GM19238 (cell line): Measurements from ENCODE around the gene TMEM74B.
"Not testable (repeated sequence)": the region's sequence is repeated elsewhere in the genome, so short reads cannot be mapped to it uniquely, and the experiment has no call there.

Source experiments
- DNase-seq: peaks from one replicate; pipeline ENCODE4 v3.0.0; 2011; ENCODE audit warnings: low spot score; ENCODE audit not compliant: insufficient read length

TMEM74B gene

DNA sequence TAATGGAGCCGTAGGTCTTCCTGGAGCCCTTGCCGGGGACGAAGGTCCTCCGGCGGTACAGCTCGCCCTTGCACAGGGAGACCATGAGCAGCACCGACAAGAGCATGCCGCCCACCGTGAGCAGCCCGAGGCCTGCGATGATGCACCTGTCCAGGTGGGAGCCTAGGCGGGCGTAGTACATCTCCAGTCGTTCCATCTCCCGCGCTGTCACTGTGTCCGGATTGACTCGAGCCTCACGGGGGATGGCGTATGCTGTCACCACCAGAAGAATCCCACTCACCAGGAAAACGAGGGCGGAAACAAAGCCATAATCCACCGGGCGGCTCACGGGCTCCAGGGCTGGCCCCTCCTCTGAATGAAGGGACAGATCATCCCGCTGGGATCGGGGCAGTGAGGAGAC, 3.8 kb downstream of the TMEM74B start:
- DNase-seq: no peak

DNA sequence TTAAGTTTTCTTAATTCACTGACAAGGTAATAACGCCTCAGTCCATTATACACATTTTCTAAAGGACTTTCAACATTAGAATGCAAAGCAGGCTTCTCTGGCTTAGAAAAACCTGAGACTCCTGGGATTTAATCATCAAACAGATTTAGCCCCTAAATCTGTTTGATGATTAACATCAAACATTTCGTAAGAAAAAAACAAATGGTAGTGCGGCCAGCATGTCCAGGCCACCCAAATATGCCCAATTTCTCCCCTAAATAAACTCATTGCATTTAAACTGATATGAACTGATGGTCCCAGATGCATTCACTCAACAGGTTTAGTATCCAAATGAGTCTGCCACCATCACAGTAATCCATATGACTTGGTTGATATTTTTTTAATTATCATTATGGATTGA, 6.2 kb downstream of the TMEM74B start:
- DNase-seq: no peak

DNA sequence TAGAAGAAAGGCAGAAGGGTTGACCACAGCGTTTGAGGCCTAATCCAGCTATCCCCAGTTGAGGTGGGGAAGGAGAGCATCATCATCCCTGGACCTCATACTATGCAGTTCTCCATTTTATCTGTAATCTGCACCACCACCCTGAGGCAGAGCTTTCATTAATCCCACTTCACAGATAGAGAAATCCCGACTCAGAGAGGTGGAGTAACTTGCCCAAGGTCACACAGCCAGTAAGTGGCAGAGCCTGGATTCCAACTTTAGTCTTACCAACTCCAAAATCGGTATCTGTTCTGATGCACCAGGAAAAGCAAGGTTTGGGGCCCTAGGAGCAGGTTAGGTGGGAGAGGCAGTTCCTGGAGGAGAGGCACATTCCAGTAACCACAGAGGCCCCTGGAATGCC, 6.7 kb downstream of the TMEM74B start:
- no peak for DNase-seq

DNA sequence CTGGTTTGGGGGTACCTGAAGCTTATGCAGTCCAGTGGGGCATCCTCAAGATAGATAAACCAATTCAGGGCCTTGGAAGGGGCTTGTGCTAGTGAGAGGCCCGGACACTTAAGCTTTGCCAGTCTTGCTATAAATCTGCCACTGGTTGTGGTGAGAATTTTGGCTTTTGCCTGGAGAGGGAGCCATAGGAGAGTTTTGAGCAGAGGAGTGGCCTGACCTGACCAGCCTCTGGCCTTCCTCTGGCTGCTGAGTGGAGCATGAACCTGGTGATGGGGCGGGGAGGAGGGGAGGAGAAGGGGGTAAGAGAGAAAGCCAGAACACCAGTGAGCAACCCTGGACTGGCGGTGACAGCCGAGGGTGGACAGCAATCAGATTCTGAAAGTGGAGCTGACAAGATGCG, 7.1 kb downstream of the TMEM74B start:
- DNase-seq: no peak

DNA sequence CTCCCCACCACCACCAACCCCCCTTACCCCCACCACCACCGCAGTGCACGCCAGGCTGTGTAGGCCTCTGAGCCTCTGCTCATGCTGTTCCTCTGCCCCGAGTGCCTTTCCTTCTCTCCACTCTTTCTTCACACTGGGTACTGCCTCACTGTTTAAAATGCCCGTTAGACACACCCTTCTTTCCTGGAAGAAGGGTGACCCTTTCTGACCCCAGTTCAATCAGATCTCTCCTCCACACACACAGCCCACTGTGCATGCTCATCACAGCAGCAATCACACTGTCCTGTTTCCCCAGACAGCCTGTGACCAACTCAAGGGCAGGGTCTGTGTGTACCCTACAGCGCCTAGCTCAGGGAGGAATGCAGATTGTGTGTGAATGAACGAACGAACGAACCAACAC, 10.0 kb downstream of the TMEM74B start:
- no peak for DNase-seq

DNA sequence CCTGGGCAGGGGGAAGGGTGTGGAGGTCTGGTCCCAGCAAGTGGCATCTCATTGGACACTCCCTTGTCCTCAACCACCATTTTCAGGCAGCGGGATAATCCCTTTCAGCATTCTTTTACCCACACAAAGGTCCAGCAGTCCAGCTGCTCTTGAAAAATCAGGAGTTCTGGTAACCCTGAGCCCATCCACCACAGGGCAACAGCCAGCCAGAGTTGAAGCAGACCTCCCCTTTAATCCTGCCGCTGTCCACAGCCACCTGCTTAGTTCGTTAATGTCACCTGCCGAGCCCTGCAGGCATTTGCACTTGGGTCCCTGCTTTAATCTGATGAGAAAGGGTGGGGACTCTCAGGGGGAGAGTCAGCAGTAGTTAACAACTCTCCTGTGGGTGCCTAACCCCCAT, 11.1 kb downstream of the TMEM74B start:
- no peak for DNase-seq

DNA sequence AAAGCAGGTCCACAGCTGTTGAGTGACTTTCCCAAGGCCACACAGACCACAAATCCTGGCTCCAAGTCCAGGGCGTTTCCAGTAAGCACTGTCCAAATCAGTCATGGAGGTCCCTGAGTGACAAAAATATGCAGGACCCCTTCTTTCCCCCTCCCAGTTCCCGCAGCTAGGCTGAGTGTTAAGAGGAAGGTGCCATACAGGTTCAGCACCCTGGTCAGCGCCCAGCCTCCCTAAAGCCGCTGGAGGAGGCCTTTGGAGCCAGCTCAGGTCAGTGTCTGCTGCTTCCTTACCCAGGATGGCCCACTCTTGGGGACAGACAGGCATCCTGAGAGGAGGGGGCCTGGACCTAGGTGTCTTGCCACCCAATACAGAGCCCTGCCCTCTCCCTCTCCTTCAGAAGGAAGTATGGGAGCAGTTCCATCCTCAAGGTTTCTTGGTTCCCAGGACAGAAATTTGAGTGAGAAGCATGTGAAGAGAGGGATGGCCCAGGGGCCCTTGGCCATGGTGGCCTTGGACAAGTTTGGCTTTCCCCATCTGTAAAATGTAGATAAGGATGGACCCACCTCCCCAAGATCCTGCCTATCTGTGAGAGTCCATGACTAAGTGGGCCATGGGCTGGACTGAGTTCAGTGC, 13.2 kb downstream of the TMEM74B start:
- DNase-seq: no peak

DNA sequence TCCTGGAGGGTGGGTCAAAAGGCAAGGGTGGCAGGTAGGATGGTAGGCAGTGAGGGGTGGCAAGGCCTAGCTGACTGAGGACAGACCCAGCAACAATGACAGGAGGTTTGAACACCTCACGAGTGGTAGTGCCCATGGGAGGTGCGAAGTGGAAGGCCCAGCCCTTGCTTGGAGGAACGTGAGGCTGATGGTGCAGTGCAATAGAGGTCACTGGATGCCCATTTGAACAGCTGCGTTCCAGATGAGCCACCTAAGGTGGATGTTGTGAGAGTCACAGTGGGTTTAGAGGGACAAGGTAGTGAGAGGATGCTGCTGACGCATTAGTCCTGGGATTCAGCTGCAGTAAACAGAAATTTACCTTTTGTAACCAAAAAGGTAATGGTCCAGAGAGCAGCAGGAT, 15.6 kb downstream of the TMEM74B start:
- no peak for DNase-seq

DNA sequence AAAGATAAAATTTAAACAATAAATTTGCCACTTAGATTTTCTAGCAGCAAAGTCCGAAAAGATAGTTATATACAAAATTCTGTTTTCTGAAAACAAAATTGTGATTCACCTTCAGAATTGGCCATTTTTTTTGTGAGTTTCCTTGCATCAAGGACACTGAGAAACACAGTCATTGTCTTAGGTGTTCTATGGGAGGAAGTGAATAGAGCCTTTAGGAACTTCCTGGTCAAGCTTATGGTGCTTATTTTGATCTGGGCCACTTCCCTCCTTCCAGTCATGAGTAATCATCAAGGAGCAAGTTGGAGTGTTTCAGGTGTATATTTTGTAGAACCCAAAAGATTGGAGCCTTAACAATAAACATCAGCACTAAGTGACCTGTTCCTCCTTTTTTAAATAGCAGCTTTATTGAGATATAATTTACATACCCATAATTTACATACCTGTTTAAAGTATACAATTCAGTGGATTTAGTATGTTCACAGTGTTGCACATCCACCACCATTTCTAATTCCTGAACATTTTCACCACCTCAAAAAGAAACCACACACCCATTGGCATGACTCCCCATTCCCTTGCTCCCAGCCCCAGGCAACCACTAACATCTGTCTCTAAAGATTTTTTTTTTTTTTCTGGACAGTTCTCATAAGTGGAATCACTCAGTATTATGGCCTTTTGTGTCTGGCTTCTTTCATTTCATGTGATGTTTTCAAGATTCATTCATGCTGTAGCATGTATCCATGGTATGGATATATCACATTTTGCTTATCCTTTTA, 17.6 kb downstream of the TMEM74B start:
- DNase-seq: no peak

DNA sequence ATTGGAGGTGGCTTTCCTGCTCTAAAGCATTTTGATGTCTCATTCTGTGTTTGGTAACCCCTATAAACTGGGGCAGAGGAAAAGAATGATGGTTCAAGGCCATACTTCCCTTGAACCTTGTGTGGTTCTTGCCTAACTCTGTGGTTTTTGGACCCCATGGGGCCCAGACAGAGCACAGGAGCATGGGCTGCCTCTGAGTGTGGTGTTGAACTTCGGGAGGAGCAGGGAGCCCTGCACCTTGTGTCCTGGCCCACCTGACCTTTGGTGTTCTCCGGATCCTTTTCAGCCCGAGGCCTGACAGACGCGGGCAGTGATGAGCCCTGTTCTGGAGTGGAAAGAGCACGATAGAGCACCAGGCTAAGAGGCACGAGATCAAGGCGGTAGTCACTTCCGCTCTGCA, 18.8 kb downstream of the TMEM74B start:
- DNase-seq: no peak

DNA sequence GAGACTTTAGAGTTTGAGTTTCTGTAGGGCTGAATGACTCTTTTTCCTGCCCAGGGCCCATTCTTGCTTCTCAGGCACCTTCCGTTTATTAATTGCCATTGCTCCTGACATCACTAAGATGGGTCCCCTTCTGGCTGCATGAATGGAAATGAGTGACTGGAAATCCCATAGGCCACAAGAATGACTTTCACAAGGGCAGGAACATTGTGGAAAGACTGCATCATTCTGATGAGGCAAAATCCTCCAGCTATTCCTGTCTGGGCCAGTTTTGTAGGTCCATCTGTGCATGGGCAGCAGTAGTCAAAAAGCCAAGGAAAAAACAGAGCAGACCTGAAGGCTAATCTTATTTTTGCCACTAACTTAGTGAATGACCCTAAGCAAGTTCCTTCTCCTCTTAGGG, 19.3 kb downstream of the TMEM74B start:
- DNase-seq: no peak

DNA sequence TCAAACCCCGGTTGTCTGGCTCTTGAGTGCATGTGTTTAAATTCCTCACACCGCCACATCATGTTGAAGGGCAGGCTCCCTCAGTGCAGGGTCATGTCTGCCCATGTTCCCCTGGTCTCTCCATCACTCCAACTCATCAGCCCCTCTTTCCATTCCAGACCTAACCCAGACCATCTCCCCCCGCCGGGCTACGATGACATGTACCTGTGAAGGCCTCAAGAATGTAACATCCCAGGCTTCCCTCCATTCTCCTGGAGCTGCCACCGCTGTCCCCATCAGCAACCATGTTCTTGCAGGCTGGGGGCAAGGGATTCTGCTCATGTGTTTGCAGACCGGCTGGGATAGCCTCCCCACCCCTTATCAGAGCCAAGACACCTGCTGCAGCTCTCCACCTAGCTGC, 19.9 kb downstream of the TMEM74B start:
- DNase-seq: no peak

DNA sequence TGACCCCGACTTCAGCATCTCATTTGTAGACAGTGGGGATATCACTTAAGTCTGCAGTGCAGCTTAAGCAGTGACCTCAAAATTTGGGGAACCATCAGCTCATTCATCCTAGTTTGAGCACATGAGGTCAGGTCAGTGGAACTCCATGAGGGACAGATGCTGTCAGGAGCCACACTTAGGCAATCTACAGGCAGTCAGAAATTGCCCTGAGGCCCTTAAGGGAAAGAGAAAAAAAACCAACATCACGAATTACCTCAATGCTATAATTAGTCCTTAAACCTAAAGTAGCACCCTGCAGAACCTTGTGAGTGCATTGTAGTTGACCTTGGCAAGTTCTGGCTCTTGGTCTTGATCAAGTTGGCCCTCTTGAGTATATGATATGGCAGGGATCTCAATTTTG, 21.1 kb downstream of the TMEM74B start:
- no peak for DNase-seq

DNA sequence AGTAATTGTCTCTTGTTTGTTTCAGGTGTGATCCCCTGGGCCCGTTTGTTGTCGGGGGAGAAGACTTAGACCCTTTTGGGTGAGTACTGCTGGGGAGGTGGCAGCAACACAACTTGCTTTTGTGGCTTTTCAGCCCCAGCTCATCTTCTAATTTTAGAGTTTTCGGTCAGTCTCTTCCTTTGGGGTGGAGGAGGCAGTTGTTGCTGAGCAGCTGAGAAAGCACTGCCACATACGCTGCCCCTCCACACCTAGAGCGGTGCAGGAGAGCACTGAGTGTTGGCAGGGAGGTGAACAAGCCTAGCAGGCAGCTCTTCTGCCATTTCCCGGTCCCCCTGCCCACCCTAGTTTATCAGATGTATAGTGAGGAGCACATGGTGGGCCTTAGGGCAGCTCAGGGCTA, 21.7 kb downstream of the TMEM74B start:
- no peak for DNase-seq

DNA sequence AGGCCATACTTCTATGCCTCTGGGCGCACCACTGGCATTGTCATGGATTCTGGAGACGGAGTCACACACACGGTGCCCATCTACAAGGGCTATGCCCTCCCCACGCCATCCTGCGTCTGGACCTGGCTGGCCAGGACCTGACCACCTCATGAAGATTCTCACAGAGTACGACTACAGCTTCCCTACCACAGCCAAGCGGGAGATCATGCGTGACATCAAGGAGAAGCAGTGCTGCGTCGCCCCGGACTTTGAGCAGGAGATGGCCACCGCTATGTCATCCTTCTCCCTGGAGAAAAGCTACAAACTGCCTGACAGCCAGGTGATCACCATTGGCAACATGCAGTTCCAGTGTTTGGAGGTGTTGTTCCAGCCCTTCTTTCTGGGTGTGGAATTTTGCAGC, 23.8 kb downstream of the TMEM74B start:
- no peak for DNase-seq

DNA sequence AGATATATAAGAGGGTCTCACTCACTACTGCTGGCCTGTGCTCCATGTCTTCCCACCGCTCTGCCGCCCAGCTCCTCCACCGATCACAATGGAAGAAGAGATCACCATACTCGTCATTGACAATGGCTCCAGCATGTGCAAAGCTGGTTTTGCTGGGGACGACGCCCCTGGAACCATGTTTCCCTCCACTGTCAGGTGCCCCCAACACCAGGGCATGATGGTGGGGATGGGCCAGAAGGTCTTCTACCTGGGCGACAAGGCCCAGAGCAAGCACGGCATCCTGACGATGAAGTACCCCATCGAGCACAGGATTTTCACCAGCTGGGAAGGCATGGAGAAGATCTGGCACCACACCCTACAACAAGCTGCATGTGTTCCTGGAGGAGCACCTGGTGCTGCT, 24.3 kb downstream of the TMEM74B start:
- DNase-seq: no peak

DNA sequence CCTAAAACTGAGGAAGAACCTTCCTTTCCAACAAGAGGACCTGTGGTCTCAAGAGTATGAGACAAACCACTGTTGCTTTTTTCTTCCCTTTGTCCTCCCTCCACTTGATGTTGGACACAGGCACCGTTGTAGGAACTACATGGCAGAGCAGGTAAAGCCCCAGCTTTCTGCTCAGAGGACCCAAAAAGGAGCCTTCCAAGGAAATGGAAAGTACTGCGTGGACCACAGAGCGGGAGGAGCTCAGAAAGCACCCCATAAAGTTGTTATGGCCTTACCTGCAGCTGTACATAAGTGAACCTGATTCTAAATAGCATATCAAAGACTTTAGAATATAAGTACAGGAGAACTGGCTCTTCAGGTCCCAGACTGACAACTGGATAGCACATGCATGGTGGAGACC, 29.4 kb downstream of the TMEM74B start:
- no peak for DNase-seq

DNA sequence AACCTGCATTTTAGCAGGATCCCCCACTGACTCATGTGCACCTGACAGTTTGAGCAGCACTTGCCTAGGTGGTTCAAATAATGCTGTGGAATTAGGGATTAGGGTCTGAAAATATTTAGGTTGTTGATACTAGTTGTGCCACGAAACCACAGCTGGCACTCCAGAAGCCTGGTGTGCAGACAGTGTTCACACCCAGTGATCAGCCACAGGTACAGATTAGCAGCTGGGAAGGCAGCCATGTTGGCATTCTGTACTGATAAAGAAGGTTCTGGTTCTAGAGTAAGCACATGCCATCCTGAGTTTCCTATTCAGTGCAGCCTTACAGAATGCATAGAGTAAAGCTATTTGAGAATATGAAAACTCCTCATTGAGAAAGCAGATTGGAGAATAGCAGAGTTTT, 30.1 kb downstream of the TMEM74B start:
- DNase-seq: no peak

DNA sequence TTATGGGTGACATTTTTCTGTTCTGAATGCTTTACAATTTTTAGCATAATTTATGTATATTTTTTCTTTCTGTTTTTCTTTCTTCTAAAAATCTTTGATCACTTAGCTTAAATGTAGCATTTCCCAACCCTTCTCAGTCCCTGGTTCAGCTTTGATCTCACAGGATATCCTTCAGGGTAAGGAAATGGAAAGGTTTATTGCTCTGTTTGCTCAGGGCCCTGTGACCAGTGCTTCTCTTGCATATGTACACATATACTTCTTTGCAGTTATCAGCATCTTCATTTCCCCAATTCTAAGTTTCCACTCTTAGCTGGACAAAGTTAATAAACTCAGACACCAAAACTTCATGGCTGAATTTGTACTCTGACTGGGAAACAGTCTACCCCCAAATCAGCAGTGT, 30.6 kb downstream of the TMEM74B start:
- no peak for DNase-seq

DNA sequence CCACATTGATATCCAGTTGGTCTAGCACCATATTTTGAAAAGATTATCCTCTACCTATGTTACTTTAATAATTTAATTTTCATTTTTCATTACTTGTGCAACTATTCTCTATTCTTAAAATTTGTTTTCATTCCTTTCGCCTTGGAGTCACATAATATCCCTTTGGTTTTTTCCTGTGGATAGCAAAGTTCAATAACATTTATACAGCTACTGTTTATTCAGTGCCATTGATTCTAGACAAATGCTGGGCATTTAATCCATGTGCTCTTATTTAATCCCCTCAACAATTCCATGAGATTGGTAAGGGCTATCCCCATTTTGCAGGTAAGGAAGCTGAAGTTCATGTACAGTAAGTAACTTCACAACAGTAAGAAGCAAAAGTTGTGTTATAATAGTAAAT, 33.8 kb downstream of the TMEM74B start:
- DNase-seq: no peak

DNA sequence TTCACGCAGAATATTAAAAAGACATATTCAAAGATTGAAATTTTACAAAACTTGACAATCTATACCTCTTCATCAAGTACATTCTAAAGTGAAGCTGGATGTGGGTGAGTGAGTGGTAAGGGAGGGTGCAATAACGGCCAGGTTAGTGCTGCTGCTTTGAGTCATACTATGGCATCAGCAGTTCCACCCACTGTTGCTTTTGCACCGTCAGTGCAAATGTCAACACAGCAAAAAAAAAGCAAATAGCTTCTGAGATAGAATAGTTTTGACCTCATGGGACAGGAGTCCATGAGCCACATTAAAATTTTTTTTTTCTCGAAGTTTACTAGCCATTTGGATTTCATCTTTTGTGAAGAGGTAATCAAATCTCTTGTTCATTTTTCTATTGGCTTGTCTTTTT, 34.6 kb downstream of the TMEM74B start:
- DNase-seq: no peak

DNA sequence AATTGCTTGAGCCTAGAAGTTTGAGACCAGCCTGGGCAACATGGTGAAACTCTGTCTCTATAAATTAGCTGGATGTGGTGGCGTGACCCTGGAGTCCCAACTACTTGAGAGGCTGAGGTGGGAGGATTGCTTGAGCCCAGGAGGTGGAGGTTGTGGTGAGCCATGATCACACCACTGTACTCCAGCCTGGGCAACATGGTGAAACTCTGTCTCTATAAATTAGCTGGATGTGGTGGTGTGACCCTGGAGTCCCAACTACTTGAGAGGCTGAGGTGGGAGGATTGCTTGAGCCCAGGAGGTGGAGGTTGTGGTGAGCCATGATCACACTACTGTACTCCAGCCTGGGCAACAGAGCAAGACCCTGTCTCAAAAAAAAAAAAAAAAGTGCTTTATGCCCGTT, 35.0 kb downstream of the TMEM74B start:
- not testable (repeated sequence) for DNase-seq

DNA sequence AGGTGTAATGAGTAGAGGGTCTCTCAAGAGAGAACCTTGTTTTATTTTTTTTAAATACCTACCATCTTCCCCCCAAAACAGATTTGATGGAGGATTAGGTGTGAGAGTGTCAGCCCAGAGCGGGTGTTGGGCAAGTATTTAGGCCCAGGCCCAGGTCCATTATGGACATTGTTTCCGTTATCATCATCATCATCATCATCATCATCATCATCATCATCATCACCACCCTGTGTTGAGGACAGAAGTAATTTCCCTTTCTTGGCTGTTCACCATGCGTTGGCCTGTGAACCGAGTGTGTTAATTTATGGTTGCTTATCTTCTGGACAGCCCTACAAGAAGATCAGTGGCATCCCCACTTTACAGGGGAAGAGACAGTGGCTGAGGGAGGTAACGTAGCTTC, 37.8 kb downstream of the TMEM74B start:
- DNase-seq: no peak
